SU-DHL-6 (cell line): ENCODE measurements around the gene PSPH.
"Not testable (repeated sequence)": the region's sequence is repeated elsewhere in the genome, so short reads cannot be mapped to it uniquely, and the experiment has no call there.

Experiments used
- H2AFZ ChIP-seq: fragments of 200-600 bp; sonication (generic); 2 replicates; pipeline ENCODE4 v1.6.1; 2014; ENCODE audit warnings: low read depth, mild to moderate bottlenecking, moderate library complexity, mixed read lengths, antibody characterized with exemption, low read length; ENCODE audit not compliant: severe bottlenecking
- H3F3A ChIP-seq: fragments of 200-600 bp; shearing (Covaris generic); 2 replicates; pipeline ENCODE4 v1.6.0; 2016; ENCODE audit warnings: antibody characterized with exemption, mild to moderate bottlenecking; ENCODE audit not compliant: insufficient read depth
- H3K27ac ChIP-seq: fragments of 200-600 bp; sonication (generic); 2 replicates; pipeline ENCODE4 v1.5.1; 2016; ENCODE audit warnings: low read depth, mild to moderate bottlenecking, low read length, moderate library complexity, mixed read lengths
- H3K27me3 ChIP-seq: fragments of 200-600 bp; sonication (generic), shearing (Covaris generic); 2 replicates; pipeline ENCODE4 v1.6.0; 2014; ENCODE audit warnings: mild to moderate bottlenecking, low read length
- H3K36me3 ChIP-seq: fragments of 200-600 bp; sonication (generic); 2 replicates; pipeline ENCODE4 v1.6.1; 2014; ENCODE audit warnings: mild to moderate bottlenecking, low read length, mixed read lengths
- H3K4me2 ChIP-seq: fragments of 300-600, 200-600 bp; shearing (Covaris generic), sonication (generic); 2 replicates; pipeline ENCODE4 v1.6.0; 2014; ENCODE audit warnings: low read length, low read depth, mild to moderate bottlenecking; ENCODE audit not compliant: poor library complexity, severe bottlenecking
- H3K4me3 ChIP-seq: fragments of 200-600 bp; sonication (generic); 2 replicates; pipeline ENCODE4 v1.5.1; 2014; ENCODE audit warnings: antibody characterized with exemption, low read length, mild to moderate bottlenecking, mixed read lengths; ENCODE audit not compliant: insufficient read depth, poor library complexity, severe bottlenecking
- H3K79me2 ChIP-seq: fragments of 200-600 bp; sonication (generic); 2 replicates; pipeline ENCODE4 v1.6.1; 2014; ENCODE audit warnings: mild to moderate bottlenecking, low read length, moderate library complexity; ENCODE audit not compliant: insufficient read depth
- H3K9ac ChIP-seq: fragments of 200-600 bp; sonication (generic); 2 replicates; pipeline ENCODE4 v1.7.0; 2014; ENCODE audit warnings: mild to moderate bottlenecking, low read length
- H3K9me2 ChIP-seq: fragments of 200-600 bp; sonication (generic); replicated peaks from 2 replicates; pipeline ENCODE4 v1.6.1; 2014; ENCODE audit warnings: low read length; ENCODE audit not compliant: insufficient read depth
- H3K9me3 ChIP-seq: fragments of 200-600 bp; sonication (generic); 2 replicates; pipeline ENCODE4 v1.6.1; 2014; ENCODE audit warnings: low read length, mixed read lengths; ENCODE audit not compliant: insufficient read depth
- H4K20me1 ChIP-seq: fragments of 200-600 bp; sonication (generic); 2 replicates; pipeline ENCODE4 v1.6.1; 2014; ENCODE audit warnings: low read depth, mild to moderate bottlenecking, antibody characterized with exemption, low read length, moderate library complexity, mixed read lengths
- EZH2phosphoT487 ChIP-seq: fragments of 200-600 bp; sonication (generic), shearing (Covaris generic); conservative IDR thresholded peaks from 2 replicates; pipeline ENCODE4 v1.6.1; 2018; ENCODE audit warnings: mild to moderate bottlenecking, antibody characterized with exemption, low read length, moderate library complexity, mixed read lengths
- TF ChIP-seq, protein P1 (sequence below): fragments of 200-600 bp; sonication (generic); IDR thresholded peaks from one replicate; pipeline ENCODE4 v1.5.1; 2017; ENCODE audit warnings: antibody characterized with exemption, mild to moderate bottlenecking, low read length, moderate library complexity; ENCODE audit not compliant: insufficient read depth, poor library complexity, severe bottlenecking

Gene PSPH

DNA sequence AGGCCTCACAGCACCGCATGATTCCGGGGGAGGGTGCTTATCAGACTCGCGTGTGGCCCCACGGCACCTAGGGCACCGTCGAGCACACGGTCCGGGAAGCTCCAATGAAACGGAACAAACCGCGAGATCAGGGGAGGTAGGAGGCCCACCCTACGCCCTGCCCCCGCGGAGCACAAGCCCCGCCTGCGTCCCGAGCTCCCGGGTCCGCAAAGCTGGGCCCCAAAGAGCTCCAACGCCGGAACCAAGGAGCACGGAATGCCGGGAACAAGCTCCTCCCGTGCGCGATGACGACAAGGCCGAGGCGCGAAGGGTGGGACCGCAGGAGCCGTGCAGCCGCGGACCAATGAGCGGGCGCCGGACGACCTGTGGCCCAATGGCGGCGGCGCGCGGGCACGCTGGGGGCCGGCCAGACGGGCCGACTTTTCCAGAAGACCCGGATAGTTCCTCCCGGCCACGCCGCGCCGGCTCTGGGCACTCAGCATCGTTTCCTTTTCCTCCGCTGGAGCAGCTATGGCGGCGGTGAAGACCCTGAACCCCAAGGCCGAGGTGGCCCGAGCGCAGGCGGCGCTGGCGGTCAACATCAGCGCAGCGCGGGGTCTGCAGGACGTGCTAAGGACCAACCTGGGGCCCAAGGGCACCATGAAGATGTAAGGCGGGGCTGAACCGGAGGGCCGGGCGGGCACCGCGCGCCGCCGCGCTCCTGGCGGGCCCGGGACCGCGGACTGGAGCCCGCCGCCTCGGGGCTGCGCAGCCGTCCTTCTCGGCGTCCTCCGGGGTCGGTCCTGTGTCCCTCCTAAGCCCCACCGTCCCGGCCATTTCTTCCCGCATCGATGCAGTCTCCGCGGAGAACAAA is at the start of gene PSPH, which contains the start of gene CCT6A:
TSS of gene PSPH (minus strand) at position 106 of the 853 bp plus-strand sequence. CDS start 30,232 bp downstream, outside the sequence.
TSS of gene CCT6A (plus strand) at position 427 of the 853 bp plus-strand sequence. CDS start at position 511, 84 bp downstream.
- peak within 1 kb of the TSS; percentile 88 for H3K4me3 ChIP-seq
- H3K9ac ChIP-seq, result peak within 1 kb of the TSS; percentile 89
- H3K79me2 ChIP-seq, result peaks cover 78% of the 10 kb centered on the region
- peak within 1 kb of the TSS; percentile 70 for H3K4me2 ChIP-seq
- no peak for TF ChIP-seq EZH2phosphoT487
- TF ChIP-seq, protein P1, sequence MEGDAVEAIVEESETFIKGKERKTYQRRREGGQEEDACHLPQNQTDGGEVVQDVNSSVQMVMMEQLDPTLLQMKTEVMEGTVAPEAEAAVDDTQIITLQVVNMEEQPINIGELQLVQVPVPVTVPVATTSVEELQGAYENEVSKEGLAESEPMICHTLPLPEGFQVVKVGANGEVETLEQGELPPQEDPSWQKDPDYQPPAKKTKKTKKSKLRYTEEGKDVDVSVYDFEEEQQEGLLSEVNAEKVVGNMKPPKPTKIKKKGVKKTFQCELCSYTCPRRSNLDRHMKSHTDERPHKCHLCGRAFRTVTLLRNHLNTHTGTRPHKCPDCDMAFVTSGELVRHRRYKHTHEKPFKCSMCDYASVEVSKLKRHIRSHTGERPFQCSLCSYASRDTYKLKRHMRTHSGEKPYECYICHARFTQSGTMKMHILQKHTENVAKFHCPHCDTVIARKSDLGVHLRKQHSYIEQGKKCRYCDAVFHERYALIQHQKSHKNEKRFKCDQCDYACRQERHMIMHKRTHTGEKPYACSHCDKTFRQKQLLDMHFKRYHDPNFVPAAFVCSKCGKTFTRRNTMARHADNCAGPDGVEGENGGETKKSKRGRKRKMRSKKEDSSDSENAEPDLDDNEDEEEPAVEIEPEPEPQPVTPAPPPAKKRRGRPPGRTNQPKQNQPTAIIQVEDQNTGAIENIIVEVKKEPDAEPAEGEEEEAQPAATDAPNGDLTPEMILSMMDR, result no peak
- H3K9me2 ChIP-seq, result no peaks in the 10 kb centered on the region
- H3K36me3 ChIP-seq, result peaks cover 33% of the 10 kb centered on the region
- H3K9me3 ChIP-seq, result no peaks in the 10 kb centered on the region
- H3F3A ChIP-seq, result peaks cover 26% of the 10 kb centered on the region
- no peaks in the 10 kb centered on the region for H3K27me3 ChIP-seq
- peak within 1 kb of the TSS; percentile 75 for H3K27ac ChIP-seq
- H2AFZ ChIP-seq, result peak within 1 kb of the TSS; percentile 68
- H4K20me1 ChIP-seq, result peaks cover 6% of the 10 kb centered on the region; the same call in 1 of the 2 replicates

- Histone ChIP-seq H3K4me3 (no peak overlapping the region), H3K36me3 (peaks cover 39% of the 10 kb centered on the region)
These were observed 48.4 kb upstream of the PSPH start for GRCh38 chr7:56099653-56100052.

GRCh38 chr7:56098187-56099008 is 47.2 kb upstream of the PSPH start:
- not testable (repeated sequence) for H3K27ac ChIP-seq, H4K20me1 ChIP-seq, H3K27me3 ChIP-seq, H3K9ac ChIP-seq, H3K4me2 ChIP-seq, H3K79me2 ChIP-seq, H2AFZ ChIP-seq, H3K9me3 ChIP-seq, H3K9me2 ChIP-seq, H3K4me3 ChIP-seq
- H3K36me3 ChIP-seq, result peaks cover 32% of the 10 kb centered on the region
- peaks cover 45% of the 10 kb centered on the region for H3F3A ChIP-seq

More at GRCh38 chr7:56099653-56100052, 48.4 kb upstream of the PSPH start:
- Histone ChIP-seq H3K9me3 (no peaks in the 10 kb centered on the region), H2AFZ (no peak overlapping the region), H3K27ac (no peak overlapping the region), H4K20me1 (peaks cover 13% of the 10 kb centered on the region; the same call in 1 of the 2 replicates), H3K27me3 (no peaks in the 10 kb centered on the region), H3K9ac (no peak overlapping the region), H3F3A (peaks cover 48% of the 10 kb centered on the region), H3K79me2 (peaks cover 16% of the 10 kb centered on the region), H3K4me2 (no peak overlapping the region), H3K9me2 (no peaks in the 10 kb centered on the region)
- TF ChIP-seq EZH2phosphoT487, result no peak
- TF ChIP-seq, protein P1, result no peak
